ENCODE measurements around the gene GOLPH3L. TPM values are rescaled to one million over a fixed set of nuclear protein-coding genes. Genes with fewer than 3 reads are reported as not detected.

GOLPH3L gene
- total RNA-seq, 4 donors from 2014 or later = 18.5 to 27.9 (median 21.0) TPM

GRCh38 chr1:150688763-150689162 is 8.2 kb downstream of the GOLPH3L start:
- Histone ChIP-seq H3K4me1 (peaks cover 0 to 28% (median 0%) of the 10 kb centered on the region in 3 donors), H3K27ac (no peak overlapping the region), H3K9me3 (no peaks in the 10 kb centered on the region), H3K27me3 (no peaks in the 10 kb centered on the region), H3K36me3 (peaks cover 0 to 59% of the 10 kb centered on the region in 2 donors), H3K4me3 (no peak overlapping the region)
- WGBS, 2 donors (ENCODE audit: low coverage in 1 of 2) = 81 to 82% methylated on average over 1 of the region's 1 CpG
- no peak for ATAC-seq
- TF ChIP-seq POLR2AphosphoS5 (IDR thresholded peaks at IDR 0.05) (no peak), CTCF (IDR thresholded peaks at IDR 0.05) (no peak), POLR2A (IDR thresholded peaks at IDR 0.05) (no peak), EP300 (IDR thresholded peaks at IDR 0.05) (no peak)

GRCh38 chr1:150686275-150686674 is 10.7 kb downstream of the GOLPH3L start:
- no peak overlapping the region for H3K4me3 ChIP-seq
- H3K4me1 ChIP-seq = peaks cover 0 to 10% (median 0%) of the 10 kb centered on the region in 3 donors
- no peak overlapping the region for H3K27ac ChIP-seq
- TF ChIP-seq EP300 (IDR thresholded peaks at IDR 0.05) = no peak
- TF ChIP-seq POLR2AphosphoS5 (IDR thresholded peaks at IDR 0.05) = no peak
- TF ChIP-seq CTCF (IDR thresholded peaks at IDR 0.05) = no peak
- no peaks in the 10 kb centered on the region for H3K27me3 ChIP-seq
- ATAC-seq = no peak
- H3K36me3 ChIP-seq = peaks cover 0 to 60% of the 10 kb centered on the region in 2 donors
- no peaks in the 10 kb centered on the region for H3K9me3 ChIP-seq
- WGBS, 2 donors (ENCODE audit: low coverage in 1 of 2) = 95 to 100% methylated on average over 2 to 3 of the region's 3 CpGs

- Histone ChIP-seq H3K9me3 (no peaks in the 10 kb centered on the region), H3K27ac (no peak overlapping the region), H3K4me3 (no peak overlapping the region), H3K4me1 (peaks cover 0 to 2% (median 0%) of the 10 kb centered on the region in 3 donors), H3K27me3 (no peaks in the 10 kb centered on the region), H3K36me3 (peaks cover 0 to 57% of the 10 kb centered on the region in 2 donors)
- no peak for ATAC-seq
- TF ChIP-seq EP300 (IDR thresholded peaks at IDR 0.05) = no peak
- WGBS, 2 donors (ENCODE audit: low coverage in 1 of 2) = 67 to 100% methylated on average over 1 of the region's 1 CpG
Measured at GRCh38 chr1:150683914-150684313, 13.0 kb downstream of the GOLPH3L start.

GRCh38 chr1:150678988-150679387 is 18.0 kb downstream of the GOLPH3L start:
- TF ChIP-seq EP300 (IDR thresholded peaks at IDR 0.05) (no peak), POLR2AphosphoS5 (IDR thresholded peaks at IDR 0.05) (no peak), POLR2A (IDR thresholded peaks at IDR 0.05) (no peak), CTCF (IDR thresholded peaks at IDR 0.05) (no peak)
- H3K27me3 ChIP-seq = no peaks in the 10 kb centered on the region
- 100% methylated on average over 1 of the region's 1 CpG for WGBS, 2 donors (ENCODE audit: low coverage in 1 of 2)
- no peaks in the 10 kb centered on the region for H3K9me3 ChIP-seq
- H3K36me3 ChIP-seq = peaks cover 0 to 44% of the 10 kb centered on the region in 2 donors
- H3K4me1 ChIP-seq = no peaks in the 10 kb centered on the region
- no peak overlapping the region for H3K4me3 ChIP-seq
- ATAC-seq = no peak
- H3K27ac ChIP-seq = no peak overlapping the region

- ATAC-seq = no peak
- no peak overlapping the region for H3K4me3 ChIP-seq
- no peaks in the 10 kb centered on the region for H3K9me3 ChIP-seq
- H3K4me1 ChIP-seq = no peaks in the 10 kb centered on the region
- TF ChIP-seq CTCF (IDR thresholded peaks at IDR 0.05) (no peak), POLR2AphosphoS5 (IDR thresholded peaks at IDR 0.05) (no peak), POLR2A (IDR thresholded peaks at IDR 0.05) (no peak), EP300 (IDR thresholded peaks at IDR 0.05) (no peak)
- 89 to 90% methylated on average over 4 of the region's 4 CpGs for WGBS, 2 donors (ENCODE audit: low coverage in 1 of 2)
- no peaks in the 10 kb centered on the region for H3K27me3 ChIP-seq
- H3K36me3 ChIP-seq = peaks cover 0 to 30% of the 10 kb centered on the region in 2 donors
- H3K27ac ChIP-seq = no peak overlapping the region
Measured at GRCh38 chr1:150674881-150675280, 22.1 kb downstream of the GOLPH3L start.

Measured in gastroesophageal sphincter (tissue), 4 donors.